ENCODE data around the gene DPPA5. TPM values are rescaled to one million over a fixed set of nuclear protein-coding genes. Genes with fewer than 3 reads are reported as not detected.
"Not testable (repeated sequence)": the region's sequence is repeated elsewhere in the genome, so short reads cannot be mapped to it uniquely, and the experiment has no call there.

DPPA5 gene, protein sequence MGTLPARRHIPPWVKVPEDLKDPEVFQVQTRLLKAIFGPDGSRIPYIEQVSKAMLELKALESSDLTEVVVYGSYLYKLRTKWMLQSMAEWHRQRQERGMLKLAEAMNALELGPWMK
- total RNA-seq: not detected
- not detected for polyA plus RNA-seq

DNA sequence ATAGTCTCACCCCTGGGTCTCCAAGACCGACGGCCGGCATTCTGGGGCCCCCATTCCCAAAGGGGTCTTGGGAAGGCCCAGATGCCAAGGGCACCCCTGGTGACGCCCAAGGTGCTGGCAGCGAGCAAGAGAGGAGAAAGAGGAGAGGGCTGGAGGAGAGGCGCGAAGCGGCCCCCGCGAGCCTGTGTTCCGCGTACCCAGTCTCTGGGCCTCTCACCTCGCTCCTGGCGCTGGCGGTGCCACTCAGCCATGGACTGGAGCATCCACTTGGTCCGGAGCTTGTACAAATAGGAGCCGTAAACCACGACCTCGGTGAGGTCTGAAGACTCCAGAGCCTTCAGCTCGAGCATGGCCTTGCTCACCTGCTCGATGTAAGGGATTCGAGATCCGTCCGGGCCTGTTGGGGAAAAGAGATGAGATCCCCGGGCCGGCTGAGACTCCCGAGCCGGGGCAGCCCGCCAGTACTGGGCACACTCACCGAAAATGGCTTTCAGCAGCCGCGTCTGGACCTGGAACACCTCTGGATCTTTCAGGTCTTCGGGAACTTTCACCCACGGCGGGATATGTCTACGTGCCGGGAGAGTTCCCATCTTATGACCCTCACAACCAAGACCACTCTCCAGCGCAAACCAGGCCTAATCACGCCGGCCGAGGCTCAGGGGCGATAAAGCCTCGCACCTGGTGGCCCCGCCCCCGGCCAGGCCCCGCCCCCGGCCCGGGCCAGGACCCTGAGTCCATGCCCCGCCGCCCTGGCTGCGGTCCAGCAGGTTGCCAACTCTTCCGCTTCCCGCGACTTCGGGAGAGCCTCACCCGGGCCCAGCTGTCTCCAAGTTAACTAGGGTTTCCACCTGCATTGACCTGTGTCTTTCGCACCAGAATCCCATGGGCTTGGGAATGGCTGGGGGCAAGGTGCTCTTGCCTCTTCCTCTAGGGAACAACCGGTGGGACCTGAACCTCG lies at the start of gene DPPA5:
Gene DPPA5 (minus strand): TSS at position 641 of the 958 bp plus-strand sequence. CDS start 51 bp downstream, at position 590.
- no peaks in the 10 kb centered on the region for H3K4me1 ChIP-seq (ENCODE audit: insufficient read depth, low read length)
- Mint-ChIP-seq H3K27ac (no peak within 1 kb of the TSS), H3K4me3 (no peak within 1 kb of the TSS), H3K4me1 (no peaks in the 10 kb centered on the region), H3K9me3 (no peaks in the 10 kb centered on the region), H3K27me3 (peaks cover 11 to 14% of the 10 kb centered on the region in 2 donors), H3K36me3 (no peaks in the 10 kb centered on the region)
- intact Hi-C loops (cut with micrococcal nuclease): no loop called here
- ChIA-PET CTCF (ENCODE audit: partially characterized antibody) (no interaction called here), POLR2A (ENCODE audit: partially characterized antibody) (no interaction called here)
- peaks cover 7% of the 10 kb centered on the region for H3K27me3 ChIP-seq (ENCODE audit: insufficient read depth, low read length)
- no peak within 1 kb of the TSS for H3K27ac ChIP-seq (ENCODE audit: low read depth, low read length)
- no peaks in the 10 kb centered on the region for H3K36me3 ChIP-seq (ENCODE audit: insufficient read depth, low read length)
- H3K4me3 ChIP-seq (ENCODE audit: low read length in 2 of 2): no peak within 1 kb of the TSS
- no peak for DNase-seq
- no peaks in the 10 kb centered on the region for H3K9me3 ChIP-seq (ENCODE audit: control insufficient read depth in 1 of 2, low read length in 2 of 2)

DNA sequence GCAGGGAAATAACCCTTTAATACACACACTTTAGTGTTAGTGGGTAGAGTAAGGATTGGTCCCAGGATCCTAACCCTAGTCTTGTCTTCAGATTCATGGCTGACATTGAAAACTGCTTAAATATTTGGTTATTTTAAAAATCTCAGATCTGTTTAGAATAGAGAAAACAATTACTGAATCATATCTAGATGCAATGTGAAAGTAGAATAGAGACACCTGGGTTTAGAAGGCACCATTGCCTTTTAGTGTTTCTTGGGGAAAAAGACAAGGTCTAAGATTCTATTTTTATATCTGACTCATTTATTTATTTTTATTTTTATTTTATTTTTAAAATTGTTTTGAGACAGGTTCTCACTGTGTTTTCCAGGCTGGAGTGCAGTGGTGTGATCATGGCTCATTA lies 46.6 kb upstream of the DPPA5 start:
- ChIA-PET POLR2A (ENCODE audit: partially characterized antibody) (no interaction called here), CTCF (ENCODE audit: partially characterized antibody) (no interaction called here)
- no peaks in the 10 kb centered on the region for H3K27me3 Mint-ChIP-seq

DNA sequence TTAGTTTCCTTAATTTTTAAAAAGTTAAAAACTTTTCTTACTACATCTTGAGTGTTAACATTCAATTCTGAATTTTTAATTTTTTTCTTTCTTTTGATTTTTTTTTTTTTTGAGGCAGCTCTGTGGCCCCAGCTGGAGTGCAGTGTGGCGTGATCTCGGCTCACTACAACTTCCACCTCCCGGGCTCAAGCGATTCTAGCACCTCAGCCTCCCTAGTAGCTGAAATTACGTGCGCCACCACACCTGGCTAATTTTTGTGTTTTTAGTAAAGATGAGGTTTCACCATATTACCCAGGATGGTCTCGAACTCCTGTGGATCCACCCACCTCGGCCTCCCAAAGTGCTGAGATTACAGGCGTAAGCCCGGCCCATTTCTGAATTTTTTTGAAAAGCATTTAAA lies 41.8 kb upstream of the DPPA5 start:
- Histone ChIP-seq H3K9me3 (ENCODE audit: control insufficient read depth in 1 of 2, low read length in 2 of 2) (no peaks in the 10 kb centered on the region), H3K36me3 (ENCODE audit: insufficient read depth, low read length) (no peaks in the 10 kb centered on the region), H3K27ac (ENCODE audit: low read depth, low read length) (no peak overlapping the region), H3K27me3 (ENCODE audit: insufficient read depth, low read length) (no peaks in the 10 kb centered on the region), H3K4me1 (ENCODE audit: insufficient read depth, low read length) (peaks cover 14% of the 10 kb centered on the region), H3K4me3 (ENCODE audit: low read length in 2 of 2) (no peak overlapping the region)
- no peak for DNase-seq
- Mint-ChIP-seq H3K27ac (no peak overlapping the region), H3K4me1 (peaks cover 13 to 33% (median 19%) of the 10 kb centered on the region in 4 donors), H3K27me3 (no peaks in the 10 kb centered on the region), H3K4me3 (no peak overlapping the region), H3K36me3 (no peaks in the 10 kb centered on the region), H3K9me3 (no peaks in the 10 kb centered on the region)
- ChIA-PET POLR2A (ENCODE audit: partially characterized antibody) (interaction anchor here (0.8 to 3.0 kb wide), 5 partner anchors 22 to 124 kb away, joined by 3 to 18 read pairs (median 4); partner anchors contain the start of gene MTO1), CTCF (ENCODE audit: partially characterized antibody) (interaction anchor here (1.4 kb wide), 1 partner anchor 26 kb away, joined by 3 read pairs; no protein-coding TSS in a partner anchor)
- intact Hi-C loops (cut with micrococcal nuclease): no loop called here

More for the DNA sequence above, 46.6 kb upstream of the DPPA5 start:
- H3K4me3 Mint-ChIP-seq: no peak overlapping the region
- no peaks in the 10 kb centered on the region for H3K4me1 ChIP-seq (ENCODE audit: insufficient read depth, low read length)
- DNase-seq: no peak
- no peak overlapping the region for H3K4me3 ChIP-seq (ENCODE audit: low read length in 2 of 2)
- H3K9me3 ChIP-seq (ENCODE audit: control insufficient read depth in 1 of 2, low read length in 2 of 2): no peaks in the 10 kb centered on the region
- H3K9me3 Mint-ChIP-seq: no peaks in the 10 kb centered on the region
- H3K36me3 Mint-ChIP-seq: no peaks in the 10 kb centered on the region
- H3K36me3 ChIP-seq (ENCODE audit: insufficient read depth, low read length): no peaks in the 10 kb centered on the region
- no peaks in the 10 kb centered on the region for H3K27me3 ChIP-seq (ENCODE audit: insufficient read depth, low read length)
- H3K4me1 Mint-ChIP-seq: peaks cover 0 to 3% (median 2%) of the 10 kb centered on the region in 4 donors
- no peak overlapping the region for H3K27ac Mint-ChIP-seq
- H3K27ac ChIP-seq (ENCODE audit: low read depth, low read length): no peak overlapping the region
- intact Hi-C loops (cut with micrococcal nuclease): no loop called here

DNA sequence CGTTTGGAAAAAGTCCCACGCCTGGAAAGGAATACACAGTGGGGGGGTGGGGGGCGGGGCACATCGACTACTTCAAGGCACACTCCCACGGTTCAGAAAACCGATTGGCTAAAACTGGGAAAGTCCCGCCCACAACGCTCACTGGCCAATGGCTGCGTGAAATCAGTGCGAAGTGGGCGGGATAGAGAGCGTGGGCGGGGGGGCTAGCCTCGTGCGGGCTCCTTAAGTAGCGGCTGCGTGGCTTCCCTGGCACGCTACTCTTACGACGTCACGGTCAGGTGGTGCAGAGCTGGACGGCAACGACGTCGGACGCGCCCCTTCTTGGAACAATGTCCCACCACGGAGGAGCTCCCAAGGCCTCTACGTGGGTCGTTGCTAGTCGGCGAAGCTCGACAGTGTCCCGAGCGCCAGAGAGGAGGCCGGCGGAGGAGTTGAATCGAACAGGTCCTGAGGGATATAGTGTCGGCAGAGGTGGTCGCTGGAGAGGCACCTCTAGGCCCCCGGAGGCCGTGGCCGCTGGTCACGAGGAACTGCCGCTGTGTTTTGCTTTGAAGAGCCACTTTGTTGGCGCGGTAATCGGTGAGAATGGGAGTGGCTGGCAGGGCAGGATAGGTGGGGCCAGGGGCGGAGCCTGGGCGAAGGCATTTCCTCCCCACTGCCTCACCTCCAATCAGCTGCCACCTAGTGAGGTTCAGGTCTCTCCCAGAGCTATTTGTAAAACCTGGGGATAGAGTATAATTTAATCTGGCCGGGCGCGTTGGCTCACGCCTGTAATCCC lies 40.7 kb upstream of the DPPA5 start, which contains the start of gene DDX43:
Gene DDX43 (plus strand): TSS at position 252 of the 778 bp plus-strand sequence. CDS start 78 bp downstream, at position 330.
- POLR2A ChIA-PET (ENCODE audit: partially characterized antibody): interaction anchor here (0.6 to 3.0 kb wide), 6 partner anchors 23 to 125 kb away, joined by 3 to 18 read pairs (median 4); partner anchors contain the start of gene MTO1
- Histone ChIP-seq H3K36me3 (ENCODE audit: insufficient read depth, low read length) (no peaks in the 10 kb centered on the region), H3K4me1 (ENCODE audit: insufficient read depth, low read length) (peaks cover 19% of the 10 kb centered on the region), H3K27ac (ENCODE audit: low read depth, low read length) (peak within 1 kb of the TSS; percentile 30), H3K4me3 (ENCODE audit: low read length in 2 of 2) (peak within 1 kb of the TSS in 1 of 2 donors; percentile 40), H3K27me3 (ENCODE audit: insufficient read depth, low read length) (no peaks in the 10 kb centered on the region), H3K9me3 (ENCODE audit: control insufficient read depth in 1 of 2, low read length in 2 of 2) (no peaks in the 10 kb centered on the region)
- intact Hi-C loops (cut with micrococcal nuclease): no loop called here
- H3K27ac Mint-ChIP-seq: peak within 1 kb of the TSS in 6 of 7 donors; percentile 57 to 98 (median 89)
- DNase-seq: peak; percentile 33 to 61 (median 39)
- H3K4me3 Mint-ChIP-seq: peak within 1 kb of the TSS; percentile 57 to 88 (median 68)
- H3K27me3 Mint-ChIP-seq: no peaks in the 10 kb centered on the region
- CTCF ChIA-PET (ENCODE audit: partially characterized antibody): interaction anchor here (0.9 to 1.4 kb wide), 2 partner anchors 27 to 56 kb away, joined by 3 to 4 read pairs; no protein-coding TSS in a partner anchor
- no peaks in the 10 kb centered on the region for H3K9me3 Mint-ChIP-seq
- H3K4me1 Mint-ChIP-seq: peaks cover 15 to 37% (median 22%) of the 10 kb centered on the region in 4 donors
- no peaks in the 10 kb centered on the region for H3K36me3 Mint-ChIP-seq

DNA sequence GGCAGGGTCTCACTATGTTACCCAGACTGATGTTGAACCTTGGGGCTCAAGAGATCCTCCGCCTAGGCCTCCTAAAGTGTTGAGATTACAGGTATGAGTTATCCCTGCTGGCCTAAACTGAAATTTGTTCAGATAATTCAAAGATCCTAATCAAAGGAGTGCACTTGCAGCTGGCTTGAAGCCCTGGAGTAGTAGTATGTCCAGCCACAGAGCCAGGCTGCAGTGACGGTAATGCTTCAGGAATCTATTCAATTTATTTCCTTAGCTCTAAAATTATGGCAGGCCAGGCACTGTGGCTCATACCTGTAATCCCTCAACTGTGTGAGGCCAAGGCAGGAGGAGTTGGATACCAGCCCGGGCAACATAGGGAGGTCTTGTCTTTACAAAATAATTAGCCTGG lies 39.2 kb upstream of the DPPA5 start:
- no peak for DNase-seq
- Mint-ChIP-seq H3K27ac (peak overlapping the region in 1 of 7 donors; percentile 50), H3K4me1 (peaks cover 17 to 47% (median 29%) of the 10 kb centered on the region in 4 donors), H3K27me3 (no peaks in the 10 kb centered on the region), H3K36me3 (no peaks in the 10 kb centered on the region), H3K9me3 (no peaks in the 10 kb centered on the region), H3K4me3 (no peak overlapping the region)
- POLR2A ChIA-PET (ENCODE audit: partially characterized antibody): interaction anchor here (3.0 kb wide), 1 partner anchor 68 kb away, joined by 18 read pairs; the partner anchor contains the start of gene MTO1
- Histone ChIP-seq H3K4me3 (ENCODE audit: low read length in 2 of 2) (no peak overlapping the region), H3K27me3 (ENCODE audit: insufficient read depth, low read length) (no peaks in the 10 kb centered on the region), H3K27ac (ENCODE audit: low read depth, low read length) (no peak overlapping the region), H3K4me1 (ENCODE audit: insufficient read depth, low read length) (peaks cover 29% of the 10 kb centered on the region), H3K9me3 (ENCODE audit: control insufficient read depth in 1 of 2, low read length in 2 of 2) (no peaks in the 10 kb centered on the region), H3K36me3 (ENCODE audit: insufficient read depth, low read length) (no peaks in the 10 kb centered on the region)
- CTCF ChIA-PET (ENCODE audit: partially characterized antibody): no interaction called here
- intact Hi-C loops (cut with micrococcal nuclease): no loop called here

DNA sequence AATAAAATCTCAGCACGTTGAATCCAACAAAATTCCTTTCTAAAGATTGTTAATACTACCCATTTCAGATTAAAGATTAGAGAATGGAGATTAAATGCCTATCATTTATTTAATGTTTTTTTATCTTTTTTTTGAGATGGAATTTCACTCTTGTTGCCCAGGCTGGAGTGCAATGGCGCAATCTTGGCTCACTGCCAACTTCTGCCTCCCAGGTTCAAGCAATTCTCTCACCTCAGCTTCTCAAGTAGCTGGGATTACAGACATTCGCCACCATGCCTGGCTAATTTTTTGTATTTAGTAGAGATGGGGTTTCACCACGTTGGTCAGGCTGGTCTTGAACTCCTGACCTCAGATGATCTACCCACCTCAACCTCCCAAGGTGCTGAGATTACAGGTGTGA lies 38.1 kb upstream of the DPPA5 start:
- peaks cover 30% of the 10 kb centered on the region for H3K4me1 ChIP-seq (ENCODE audit: insufficient read depth, low read length)
- H3K4me3 ChIP-seq (ENCODE audit: low read length in 2 of 2); H3K36me3 ChIP-seq (ENCODE audit: insufficient read depth, low read length); H3K27ac ChIP-seq (ENCODE audit: low read depth, low read length); H3K9me3 ChIP-seq (ENCODE audit: control insufficient read depth in 1 of 2, low read length in 2 of 2); CTCF ChIA-PET (ENCODE audit: partially characterized antibody); H3K36me3 Mint-ChIP-seq; H3K9me3 Mint-ChIP-seq; intact Hi-C loops (cut with micrococcal nuclease); H3K27me3 ChIP-seq (ENCODE audit: insufficient read depth, low read length); H3K27me3 Mint-ChIP-seq; DNase-seq: not testable (repeated sequence)
- Mint-ChIP-seq H3K27ac (peak overlapping the region in 4 of 7 donors; percentile 61 to 76 (median 71)), H3K4me3 (peak overlapping the region in 2 of 8 donors; percentile 13 to 35), H3K4me1 (peaks cover 17 to 47% (median 29%) of the 10 kb centered on the region in 4 donors)
- POLR2A ChIA-PET (ENCODE audit: partially characterized antibody): interaction anchor here (0.6 to 1.3 kb wide), 3 partner anchors 59 to 157 kb away, joined by 3 to 4 read pairs (median 4); partner anchors contain the start of gene MTO1
